ENCODE data around the gene RAPGEFL1.
A peak's percentile ranks its signal among the peaks of the same experiment; 100 is the strongest.
"Not testable (repeated sequence)": the region's sequence is repeated elsewhere in the genome, so short reads cannot be mapped to it uniquely, and the experiment has no call there.

RAPGEFL1 gene

GRCh38 chr17:40209404-40210093 is 32.3 kb downstream of the RAPGEFL1 start:
- no peak for DNase-seq (ENCODE audit: low spot score)

GRCh38 chr17:40213914-40214313 is 36.6 kb downstream of the RAPGEFL1 start:
- DNase-seq (ENCODE audit: low spot score) = not testable (repeated sequence)

- DNase-seq (ENCODE audit: low spot score) = no peak
Measured at GRCh38 chr17:40218006-40218739, 40.9 kb downstream of the RAPGEFL1 start.

- DNase-seq (ENCODE audit: low spot score) = peak; percentile 97
Measured at GRCh38 chr17:40218740-40219593, 41.7 kb downstream of the RAPGEFL1 start, which contains the start of gene WIPF2. Gene WIPF2, plus strand, starts transcription at chr17:40219304. Its CDS starts 37,156 bp downstream, at chr17:40256460.

GRCh38 chr17:40219594-40220338 is 42.5 kb downstream of the RAPGEFL1 start:
- DNase-seq (ENCODE audit: low spot score) = peak; percentile 67

- DNase-seq (ENCODE audit: low spot score) = peak; percentile 47
Measured at GRCh38 chr17:40224718-40225550, 47.7 kb downstream of the RAPGEFL1 start.

GRCh38 chr17:40229146-40229545 is 51.9 kb downstream of the RAPGEFL1 start:
- not testable (repeated sequence) for DNase-seq (ENCODE audit: low spot score)

GRCh38 chr17:40230670-40231069 is 53.4 kb downstream of the RAPGEFL1 start:
- DNase-seq (ENCODE audit: low spot score) = no peak

GRCh38 chr17:40231928-40232327 is 54.7 kb downstream of the RAPGEFL1 start:
- DNase-seq (ENCODE audit: low spot score) = not testable (repeated sequence)

GRCh38 chr17:40241252-40241834 is 64.1 kb downstream of the RAPGEFL1 start:
- DNase-seq (ENCODE audit: low spot score) = no peak

GRCh38 chr17:40242774-40243173 is 65.5 kb downstream of the RAPGEFL1 start:
- no peak for DNase-seq (ENCODE audit: low spot score)

GRCh38 chr17:40243761-40244160 is 66.5 kb downstream of the RAPGEFL1 start:
- DNase-seq (ENCODE audit: low spot score) = no peak

GRCh38 chr17:40244255-40244654 is 67.0 kb downstream of the RAPGEFL1 start:
- no peak for DNase-seq (ENCODE audit: low spot score)

Data from cerebellar cortex (tissue), 1 donor.